C4-2B (cell line): ENCODE results near the gene TEDC2.

Experiments used
- CTCF ChIP-seq: fragments of 450-650 bp; conservative IDR thresholded peaks from 2 replicates; pipeline ENCODE4 v1.5.1; 2017; ENCODE audit warnings: mild to moderate bottlenecking
- ZFX ChIP-seq: fragments of 450-650 bp; IDR thresholded peaks from 2 replicates; pipeline ENCODE4 v1.6.1; 2017

GRCh38 chr16:2499890-2500429 is 40.1 kb downstream of the TEDC2 start:
- no peak for TF ChIP-seq CTCF
- no peak for TF ChIP-seq ZFX
